HEK293 (cell line): ENCODE results near the gene DMPK.

Experiments used
- CTCF ChIP-seq: fragments of 450-650 bp; formaldehyde crosslinking; IDR thresholded peaks from 2 replicates; pipeline ENCODE4 v1.5.1; 2016; ENCODE audit warnings: missing biosample characterization, missing genetic modification characterization
- ZBTB8A ChIP-seq: fragments of 450-650 bp; formaldehyde crosslinking; IDR thresholded peaks from 2 replicates; pipeline ENCODE4 v1.5.1; 2016; ENCODE audit warnings: missing biosample characterization, missing genetic modification characterization
- ZNF223 ChIP-seq: fragments of 450-650 bp; formaldehyde crosslinking; IDR thresholded peaks from 2 replicates; pipeline ENCODE4 v1.5.1; 2016; ENCODE audit warnings: missing biosample characterization, missing genetic modification characterization
- ZNF423 ChIP-seq: fragments of 450-650 bp; formaldehyde crosslinking; IDR thresholded peaks from 2 replicates; pipeline ENCODE4 v1.5.1; 2016; ENCODE audit warnings: missing biosample characterization, missing genetic modification characterization
- ZNF830 ChIP-seq: fragments of 450-650 bp; IDR thresholded peaks from 2 replicates; pipeline ENCODE4 v1.5.0; 2018; ENCODE audit warnings: missing biosample characterization, missing genetic modification characterization, low read depth, mild to moderate bottlenecking, moderate library complexity
- TF ChIP-seq, protein P1 (sequence below): IDR thresholded peaks from 2 replicates; pipeline ENCODE4 v1.6.1; 2011; ENCODE audit warnings: mild to moderate bottlenecking, low read depth, low read length, borderline replicate concordance

- TF ChIP-seq, protein P1, sequence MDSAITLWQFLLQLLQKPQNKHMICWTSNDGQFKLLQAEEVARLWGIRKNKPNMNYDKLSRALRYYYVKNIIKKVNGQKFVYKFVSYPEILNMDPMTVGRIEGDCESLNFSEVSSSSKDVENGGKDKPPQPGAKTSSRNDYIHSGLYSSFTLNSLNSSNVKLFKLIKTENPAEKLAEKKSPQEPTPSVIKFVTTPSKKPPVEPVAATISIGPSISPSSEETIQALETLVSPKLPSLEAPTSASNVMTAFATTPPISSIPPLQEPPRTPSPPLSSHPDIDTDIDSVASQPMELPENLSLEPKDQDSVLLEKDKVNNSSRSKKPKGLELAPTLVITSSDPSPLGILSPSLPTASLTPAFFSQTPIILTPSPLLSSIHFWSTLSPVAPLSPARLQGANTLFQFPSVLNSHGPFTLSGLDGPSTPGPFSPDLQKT: no peak
- TF ChIP-seq ZNF223 (no peak), ZNF423 (tag by site-specific recombination) (no peak), CTCF (tag by site-specific recombination) (no peak), ZNF830 (no peak), ZBTB8A (tag by site-specific recombination) (no peak)
Observed at GRCh38 chr19:45752639-45753038, 29.7 kb downstream of the DMPK start.
